Stromal cell of bone marrow (primary cell): ENCODE data around the gene CDKN1B.

Experiments used
- DNase-seq: peaks from one replicate; pipeline ENCODE4 v3.0.0-alpha.2; 2012; ENCODE audit warnings: low read depth

CDKN1B gene

DNA sequence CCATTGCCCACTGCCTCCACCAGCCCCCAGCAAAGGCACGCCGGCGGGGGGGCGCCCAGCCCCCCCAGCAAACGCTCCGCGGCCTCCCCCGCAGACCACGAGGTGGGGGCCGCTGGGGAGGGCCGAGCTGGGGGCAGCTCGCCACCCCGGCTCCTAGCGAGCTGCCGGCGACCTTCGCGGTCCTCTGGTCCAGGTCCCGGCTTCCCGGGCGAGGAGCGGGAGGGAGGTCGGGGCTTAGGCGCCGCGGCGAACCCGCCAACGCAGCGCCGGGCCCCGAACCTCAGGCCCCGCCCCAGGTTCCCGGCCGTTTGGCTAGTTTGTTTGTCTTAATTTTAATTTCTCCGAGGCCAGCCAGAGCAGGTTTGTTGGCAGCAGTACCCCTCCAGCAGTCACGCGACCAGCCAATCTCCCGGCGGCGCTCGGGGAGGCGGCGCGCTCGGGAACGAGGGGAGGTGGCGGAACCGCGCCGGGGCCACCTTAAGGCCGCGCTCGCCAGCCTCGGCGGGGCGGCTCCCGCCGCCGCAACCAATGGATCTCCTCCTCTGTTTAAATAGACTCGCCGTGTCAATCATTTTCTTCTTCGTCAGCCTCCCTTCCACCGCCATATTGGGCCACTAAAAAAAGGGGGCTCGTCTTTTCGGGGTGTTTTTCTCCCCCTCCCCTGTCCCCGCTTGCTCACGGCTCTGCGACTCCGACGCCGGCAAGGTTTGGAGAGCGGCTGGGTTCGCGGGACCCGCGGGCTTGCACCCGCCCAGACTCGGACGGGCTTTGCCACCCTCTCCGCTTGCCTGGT lies at the start of gene CDKN1B:
Gene CDKN1B (plus strand): TSS at position 576 of the 793 bp plus-strand sequence. CDS start 472 bp downstream, outside the sequence.
- peak; percentile 90 for DNase-seq

DNA sequence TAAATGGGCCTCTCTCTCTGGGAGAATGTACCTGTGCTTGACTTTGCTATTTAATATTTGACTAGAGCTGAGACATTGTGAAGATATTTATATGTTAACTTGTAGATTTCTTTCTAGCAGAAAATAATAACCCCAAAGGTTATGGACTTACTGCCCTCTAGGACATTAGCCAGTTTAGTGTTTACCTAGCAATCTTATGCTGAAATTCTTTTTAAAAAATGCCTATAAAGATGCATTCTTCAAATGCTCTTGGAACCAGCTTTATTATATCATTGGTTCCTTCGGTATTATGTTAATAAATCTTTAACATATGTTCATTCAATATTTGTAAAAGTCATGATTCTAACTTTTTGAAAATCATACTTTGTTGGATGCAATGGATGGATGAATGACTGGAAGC lies 49.2 kb upstream of the CDKN1B start:
- DNase-seq: no peak

DNA sequence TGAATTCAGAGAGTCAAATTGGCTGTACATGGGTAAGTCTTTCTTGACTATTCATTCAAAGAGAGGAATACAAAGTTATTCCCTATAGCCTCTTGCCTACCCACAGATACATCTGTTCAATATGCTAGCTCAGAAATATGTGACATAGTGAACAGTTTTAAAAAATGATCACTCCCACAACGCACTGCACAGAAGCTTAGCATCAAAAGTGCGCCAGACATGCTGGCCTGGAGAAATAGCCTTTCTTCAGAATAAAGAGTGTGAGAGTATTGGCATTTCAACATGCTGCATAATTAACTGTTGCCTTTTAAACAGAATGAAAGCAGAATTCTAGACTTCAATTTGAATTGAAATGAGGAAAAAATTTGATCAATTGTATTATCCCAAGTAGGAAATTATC lies 48.1 kb upstream of the CDKN1B start:
- no peak for DNase-seq

DNA sequence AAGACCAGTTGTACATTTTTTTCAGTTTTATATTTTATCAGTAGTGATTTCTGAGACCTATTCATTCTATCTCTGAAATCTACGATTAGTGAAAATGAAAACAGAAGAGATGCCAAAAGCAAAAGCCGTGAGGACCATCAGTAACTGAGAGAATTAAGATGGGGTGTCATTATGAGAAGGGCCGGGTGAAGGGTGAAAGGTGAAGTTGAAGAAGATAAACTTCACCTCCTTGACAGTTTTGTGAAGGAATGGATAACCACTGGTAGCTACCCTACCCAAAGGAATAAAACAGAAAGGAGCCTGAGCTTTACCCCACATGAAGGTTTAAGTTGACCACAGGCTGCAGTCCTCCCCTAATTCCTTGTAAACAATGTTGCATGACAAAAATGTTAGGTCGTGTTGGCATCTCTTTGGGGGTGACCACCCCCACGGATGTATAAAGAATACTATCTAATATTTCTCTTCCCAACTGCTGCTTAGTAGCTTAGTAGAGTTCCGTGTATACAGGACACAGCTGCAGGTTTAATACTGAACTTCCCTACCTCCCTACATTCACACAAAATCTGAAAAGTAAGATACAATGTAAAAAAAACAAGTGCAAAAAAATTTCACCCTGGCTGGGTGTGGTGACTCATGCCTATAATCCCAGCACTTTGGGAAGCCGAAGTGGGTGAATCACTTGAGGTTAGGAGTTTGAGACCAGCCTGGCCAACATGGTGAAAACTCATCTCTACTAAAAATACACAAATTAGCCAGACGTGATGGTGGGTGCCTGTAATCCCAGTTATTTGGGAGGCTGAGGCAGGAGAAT lies 45.1 kb upstream of the CDKN1B start:
- DNase-seq: peak; percentile 40

DNA sequence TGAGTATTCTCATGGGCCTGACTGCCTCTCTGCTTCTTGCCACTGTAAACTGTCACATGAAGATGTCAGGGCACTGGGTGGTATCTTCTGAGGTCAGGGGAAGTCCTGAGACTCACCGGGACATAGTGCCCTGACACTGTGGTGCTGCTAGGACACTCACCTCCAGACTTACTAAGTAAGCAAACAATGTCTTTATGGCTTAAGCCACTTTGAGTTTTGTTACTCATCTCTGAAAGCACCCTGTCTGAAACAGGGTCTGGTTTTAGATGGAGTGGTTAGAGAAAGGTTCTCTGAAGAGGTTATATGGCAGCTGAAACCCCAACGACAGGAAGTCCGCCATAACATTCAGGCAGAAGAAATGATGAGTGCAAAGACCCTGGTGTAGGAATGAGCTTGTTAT lies 43.9 kb upstream of the CDKN1B start:
- no peak for DNase-seq

DNA sequence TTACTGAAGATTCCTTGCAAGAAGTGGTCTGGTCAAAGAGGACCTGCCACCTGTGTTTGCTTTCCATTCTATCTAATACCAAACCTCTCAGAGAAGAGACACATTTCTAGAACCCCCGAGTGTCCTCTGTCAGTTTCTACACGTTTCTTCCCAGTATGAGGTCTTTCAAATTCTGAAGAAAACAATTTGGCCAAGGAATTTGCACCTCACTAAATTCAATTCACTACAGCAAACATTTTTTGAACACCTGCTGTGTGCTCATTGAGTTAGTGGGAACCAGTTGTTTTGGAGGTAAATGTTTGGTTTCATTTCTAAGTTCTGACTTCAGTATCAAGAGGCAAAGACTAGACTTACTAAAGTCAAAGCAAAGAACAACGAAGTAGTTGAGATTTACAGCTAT lies 40.6 kb upstream of the CDKN1B start:
- no peak for DNase-seq

DNA sequence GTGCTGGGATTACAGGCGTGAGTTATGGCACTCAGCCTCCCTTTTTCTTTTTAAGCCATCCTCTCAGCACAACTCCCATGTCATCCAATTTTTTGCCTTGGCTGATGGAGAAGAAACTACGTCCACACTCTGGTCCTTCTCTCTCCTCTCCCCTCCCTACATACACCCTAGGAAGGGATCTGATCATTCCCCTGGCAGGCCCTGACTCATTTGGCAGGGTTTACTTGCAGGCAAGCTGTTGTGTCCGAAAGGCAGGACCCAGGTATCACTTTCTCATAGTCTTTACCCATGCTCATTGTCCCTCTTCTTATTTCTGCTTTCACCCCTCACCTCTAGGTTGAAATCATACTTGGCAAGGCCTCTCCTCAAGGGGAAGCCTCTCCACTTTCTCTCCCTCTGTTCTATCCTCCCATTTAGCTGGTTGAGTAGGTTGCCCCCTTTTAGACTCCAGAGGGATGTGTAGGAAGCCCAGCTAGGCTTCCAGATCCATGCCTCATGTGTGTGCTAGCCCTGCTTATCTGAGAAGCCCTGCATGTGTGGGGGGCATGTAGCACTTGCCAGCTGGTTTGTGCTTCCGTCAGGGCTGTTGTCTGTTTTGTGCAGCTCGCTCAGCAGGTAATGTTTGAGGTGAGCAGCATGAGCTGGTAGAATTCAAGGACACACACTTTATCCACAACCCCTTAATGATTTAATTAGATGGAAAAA lies 36.0 kb upstream of the CDKN1B start:
- DNase-seq: no peak

DNA sequence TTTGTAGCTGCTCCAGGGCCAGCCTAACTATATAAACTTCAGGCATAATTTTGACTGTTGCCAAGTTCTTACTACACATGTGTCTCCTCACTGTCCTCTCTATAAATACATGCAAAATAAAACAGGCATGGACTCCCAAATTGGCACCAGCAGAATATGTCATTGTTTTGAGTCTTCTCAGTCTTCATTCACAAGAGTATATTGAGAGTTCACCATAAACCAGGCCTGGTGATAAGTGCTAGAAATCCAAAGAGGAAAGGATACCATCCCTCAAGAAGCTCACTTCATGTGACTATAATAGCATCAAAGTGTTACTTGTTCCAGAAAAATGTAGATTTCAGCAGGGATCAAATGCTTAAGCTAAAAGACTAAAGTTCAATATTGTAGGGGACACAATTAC lies 34.9 kb upstream of the CDKN1B start:
- DNase-seq: no peak

DNA sequence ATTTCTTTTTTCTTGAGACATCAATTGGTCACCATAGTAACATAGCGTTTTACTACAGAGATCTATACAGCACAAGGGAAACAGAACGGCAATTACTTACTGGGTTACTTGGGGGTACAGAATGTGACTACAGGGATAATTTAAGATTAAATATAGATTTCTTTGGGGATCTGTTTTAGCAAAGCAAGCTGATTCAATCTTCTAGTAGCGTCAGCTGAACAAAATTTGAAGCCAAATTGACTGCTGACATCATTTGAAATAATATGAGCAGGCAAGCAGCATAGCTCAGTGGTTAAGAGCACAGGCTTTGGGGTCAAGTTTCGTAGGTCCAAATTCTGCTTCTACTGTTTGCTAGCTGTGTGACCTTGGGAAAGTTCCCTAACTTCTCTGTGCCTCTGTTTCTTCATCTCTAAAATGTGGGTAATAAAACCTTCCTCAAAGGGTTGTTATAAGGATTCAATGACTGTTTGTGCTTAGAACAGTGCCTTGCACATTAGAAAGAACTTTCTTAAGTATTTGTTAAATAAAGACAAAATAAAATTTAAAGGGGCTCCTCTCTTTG lies 34.0 kb upstream of the CDKN1B start:
- DNase-seq: no peak

DNA sequence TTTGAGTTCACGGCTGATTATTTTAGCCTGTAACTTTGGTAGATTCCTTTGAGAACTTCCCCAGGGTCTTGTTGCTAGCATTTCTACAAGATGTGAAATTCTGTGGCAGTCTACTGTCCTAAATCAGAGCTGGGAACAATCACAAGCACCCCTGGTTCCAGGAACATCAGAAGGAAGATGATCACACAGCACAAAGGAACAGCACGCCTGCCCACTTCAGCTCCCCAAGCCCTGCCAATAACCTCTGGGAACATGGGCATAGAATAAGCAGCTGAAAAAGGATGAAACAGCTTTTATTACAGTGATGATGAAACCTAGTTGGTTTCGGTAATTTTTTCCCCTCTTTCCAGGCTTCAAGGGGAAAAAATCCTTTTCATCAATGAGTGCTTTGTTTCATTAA lies 33.4 kb upstream of the CDKN1B start:
- DNase-seq: no peak

DNA sequence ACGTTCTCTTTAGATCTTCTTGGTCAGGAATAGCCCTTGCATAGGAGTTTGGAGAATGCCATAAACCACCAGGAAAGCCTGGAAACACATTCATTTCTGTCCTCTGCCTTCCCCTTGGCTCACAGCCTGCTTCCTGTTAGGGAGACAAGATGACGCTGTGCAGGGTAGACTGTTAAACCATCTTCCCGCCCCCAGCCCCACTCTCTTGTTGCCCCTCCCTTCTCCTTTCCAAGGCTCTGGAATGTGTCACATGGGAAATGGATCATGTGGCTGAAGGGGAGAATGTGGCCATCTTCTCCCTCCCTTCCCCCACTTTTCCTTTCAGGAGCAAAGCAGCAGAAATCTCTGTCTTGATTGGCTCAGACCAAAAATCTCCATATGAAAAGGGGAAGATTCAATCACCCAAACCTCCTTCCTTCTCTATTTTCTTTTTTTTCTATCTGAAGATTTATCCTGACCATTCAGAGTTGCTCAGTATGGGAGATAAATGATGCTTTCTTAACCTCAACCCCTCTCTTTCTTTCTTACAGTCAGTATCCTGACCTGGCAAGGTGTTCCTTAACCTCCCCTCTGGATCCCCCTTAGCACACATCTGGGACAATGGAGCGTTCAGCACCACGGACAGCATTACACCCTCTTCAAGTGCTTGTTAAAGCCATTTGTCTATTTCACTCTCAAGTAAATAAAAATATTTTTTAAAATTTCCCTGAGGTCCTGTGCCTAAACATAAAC lies 32.6 kb upstream of the CDKN1B start:
- peak; percentile 26 for DNase-seq

DNA sequence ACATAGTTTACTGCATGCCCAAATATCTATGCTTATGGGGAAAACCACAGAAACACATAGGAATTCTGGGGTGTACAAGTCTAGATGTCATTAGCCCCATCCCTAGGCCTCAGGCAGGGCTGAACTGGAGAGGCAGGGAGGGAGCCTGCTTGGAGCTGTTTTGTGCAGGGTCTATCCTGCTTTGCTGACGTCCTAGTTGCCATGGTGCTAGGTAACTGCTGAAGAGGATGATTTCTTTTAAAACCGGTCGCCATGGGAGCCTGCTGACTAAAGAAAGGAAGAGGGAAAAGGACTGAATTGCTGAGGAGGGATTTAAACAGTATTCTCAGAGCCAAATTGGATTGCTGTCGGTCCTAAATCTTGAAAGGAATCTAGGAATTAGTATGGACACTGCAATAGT lies 31.9 kb upstream of the CDKN1B start:
- DNase-seq: no peak

DNA sequence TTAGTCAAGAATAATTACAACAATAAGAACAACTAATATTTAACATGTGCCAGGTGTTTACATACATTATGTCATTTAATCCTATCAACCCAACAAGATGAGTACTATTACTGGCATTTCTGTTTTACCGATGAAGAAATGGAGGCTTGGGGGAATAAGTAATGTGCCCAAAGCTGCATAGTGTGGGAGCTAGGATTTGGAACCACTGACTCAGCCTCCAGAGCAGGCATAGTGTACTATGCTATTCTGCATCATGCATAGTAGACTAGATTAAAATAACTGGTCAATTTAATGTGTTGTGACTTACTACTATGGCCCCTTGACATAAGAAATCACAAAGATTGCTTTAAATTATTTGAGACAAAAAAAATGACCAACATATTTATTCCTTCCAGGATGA lies 30.7 kb upstream of the CDKN1B start:
- peak; percentile 6 for DNase-seq

DNA sequence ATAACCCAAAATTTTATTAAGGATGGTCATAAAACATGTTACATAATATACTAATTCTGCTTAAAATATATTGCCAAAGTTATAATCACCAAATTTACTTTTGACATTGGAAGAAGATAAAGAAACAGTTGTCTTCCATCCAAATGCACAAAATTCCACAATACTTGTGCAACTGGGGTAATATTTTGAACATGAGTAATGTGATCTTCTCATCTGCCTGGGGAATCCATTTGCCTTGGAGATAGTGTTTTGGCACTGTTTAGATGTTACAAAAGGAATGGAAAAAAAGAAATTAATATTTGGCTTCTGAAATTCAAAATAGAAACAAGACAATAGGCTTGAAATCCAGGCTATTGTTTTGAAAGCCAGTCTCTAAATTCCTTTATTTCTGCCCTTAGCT lies 30.2 kb upstream of the CDKN1B start:
- peak; percentile 41 for DNase-seq

DNA sequence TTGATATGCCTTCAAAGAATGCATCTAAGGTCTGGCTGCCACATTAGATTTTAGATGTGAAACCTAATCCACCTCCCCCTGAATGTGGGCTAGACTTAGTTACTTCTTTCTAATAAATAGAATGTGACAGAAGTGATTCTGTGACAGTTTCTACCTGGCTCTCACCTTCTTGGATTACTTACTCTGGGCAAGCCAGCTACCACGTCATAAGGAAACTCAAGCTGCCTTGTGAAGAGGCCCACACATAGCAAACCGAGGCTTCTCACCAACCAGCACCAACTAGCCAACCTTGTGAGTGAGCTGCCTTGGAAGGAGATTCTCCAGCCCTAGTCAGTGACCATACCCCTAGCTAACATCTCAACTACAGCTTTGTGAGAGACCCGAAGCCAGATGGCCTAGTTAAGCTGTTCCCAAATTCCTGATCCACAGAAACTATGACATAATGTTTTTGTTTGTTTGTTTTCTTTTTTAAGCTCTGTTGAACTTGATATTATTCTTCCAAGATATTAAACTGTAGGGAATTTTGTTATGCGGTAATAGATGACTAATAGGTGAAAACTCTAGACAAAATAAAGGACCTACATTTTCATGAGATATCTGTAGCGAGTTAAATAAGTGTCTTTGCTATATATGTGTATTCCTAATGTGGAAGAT lies 27.4 kb upstream of the CDKN1B start:
- DNase-seq: no peak

DNA sequence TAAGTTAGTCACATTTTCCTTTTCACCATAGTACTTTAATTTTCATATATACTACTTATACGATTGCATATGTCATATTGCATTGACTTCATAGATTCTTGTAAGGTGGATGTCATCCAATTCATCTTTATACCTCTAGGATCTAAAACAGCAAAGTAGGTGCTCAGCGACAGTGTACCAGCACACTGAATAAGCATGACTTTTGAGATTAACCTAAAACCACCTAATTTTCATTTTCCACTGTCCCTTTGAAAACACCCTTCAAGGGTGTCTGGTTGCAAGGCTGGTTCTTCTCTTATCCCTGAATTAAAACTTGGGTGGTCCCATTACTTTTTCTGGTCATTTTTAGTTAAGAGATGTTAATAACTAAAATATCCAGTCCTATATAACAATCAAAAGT lies 25.6 kb upstream of the CDKN1B start:
- no peak for DNase-seq

DNA sequence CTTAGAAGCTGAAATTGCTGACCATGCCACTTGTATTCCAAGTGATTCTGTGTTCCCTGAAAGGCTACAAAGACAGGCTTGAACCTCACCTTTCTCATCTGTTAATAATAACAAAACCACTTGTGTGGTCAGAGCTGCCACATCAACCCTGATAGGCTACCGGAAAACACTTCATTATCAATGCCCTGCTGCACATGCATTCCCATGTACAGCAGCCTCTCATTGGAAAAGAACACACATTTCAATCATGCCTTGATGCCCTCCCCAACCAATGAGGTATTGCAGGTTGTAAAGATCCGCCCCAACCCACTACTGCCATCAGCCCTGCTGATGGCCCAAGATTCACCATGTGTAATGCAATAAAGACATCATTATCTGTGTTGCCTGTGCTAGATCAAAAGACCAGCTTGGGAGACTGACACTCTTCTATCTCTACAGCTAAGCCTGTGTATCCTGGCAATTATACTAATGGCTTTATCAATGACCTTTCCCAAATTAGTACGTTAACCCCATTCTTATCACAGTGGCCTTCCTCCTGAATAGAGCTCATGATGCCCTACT lies 24.0 kb upstream of the CDKN1B start:
- DNase-seq: no peak

DNA sequence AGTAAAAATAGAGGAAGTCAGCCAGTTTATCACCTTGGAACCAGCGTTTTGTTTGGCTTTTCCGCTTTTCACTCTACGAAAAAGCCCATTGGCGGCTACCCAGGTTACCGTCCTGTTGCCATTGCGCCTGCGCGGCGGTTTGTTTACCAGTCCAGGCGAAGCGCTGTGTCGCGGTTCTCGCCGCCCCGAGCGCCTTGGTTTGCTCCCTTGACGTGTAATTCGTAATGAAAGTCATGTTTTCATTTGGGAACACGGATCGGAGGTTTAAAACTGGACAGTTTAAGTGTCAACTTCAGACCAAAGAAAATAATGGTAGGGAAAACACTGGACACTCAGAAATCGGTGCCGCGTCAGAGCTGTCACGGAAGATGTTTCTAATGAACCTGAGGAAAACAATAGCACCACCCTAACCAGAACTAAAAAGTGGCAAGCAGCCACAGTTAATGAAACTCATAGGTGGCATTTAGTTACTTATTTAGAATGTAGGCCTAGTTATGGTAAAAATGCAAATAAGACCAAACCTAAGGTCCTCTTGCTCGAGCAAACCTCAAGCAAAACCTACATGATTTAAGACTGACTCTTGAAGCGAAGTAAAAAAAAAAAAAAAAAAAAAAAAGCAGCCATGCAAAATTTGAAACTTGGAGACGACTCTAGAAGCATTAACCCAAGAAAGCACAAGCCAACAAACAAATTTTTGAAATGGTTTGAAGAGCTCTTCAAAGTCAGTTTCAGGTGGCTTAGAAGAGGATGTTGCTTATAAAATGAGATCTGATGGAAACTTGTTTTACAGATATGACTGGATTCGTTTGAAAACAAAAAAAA lies 20.4 kb upstream of the CDKN1B start:
- DNase-seq: peak; percentile 65

DNA sequence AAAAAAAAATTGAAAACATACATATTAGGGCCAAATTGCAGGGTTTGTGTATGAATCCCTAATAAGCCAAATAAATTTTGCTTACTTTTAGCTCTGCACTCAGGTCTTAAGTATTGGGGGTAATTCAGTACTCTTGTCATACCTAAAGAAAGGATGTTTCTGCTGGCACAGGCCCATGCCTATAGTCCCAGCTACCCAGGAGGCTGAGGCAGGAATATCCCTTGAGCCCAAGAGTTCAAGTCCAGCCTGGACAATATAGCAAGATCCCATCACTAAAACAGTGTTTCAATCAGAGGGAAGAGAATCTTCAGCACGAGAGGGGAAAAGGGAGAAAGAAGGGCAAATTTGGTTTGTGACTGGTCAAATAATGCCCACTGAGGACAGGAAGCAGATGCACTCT lies 17.8 kb upstream of the CDKN1B start:
- no peak for DNase-seq

DNA sequence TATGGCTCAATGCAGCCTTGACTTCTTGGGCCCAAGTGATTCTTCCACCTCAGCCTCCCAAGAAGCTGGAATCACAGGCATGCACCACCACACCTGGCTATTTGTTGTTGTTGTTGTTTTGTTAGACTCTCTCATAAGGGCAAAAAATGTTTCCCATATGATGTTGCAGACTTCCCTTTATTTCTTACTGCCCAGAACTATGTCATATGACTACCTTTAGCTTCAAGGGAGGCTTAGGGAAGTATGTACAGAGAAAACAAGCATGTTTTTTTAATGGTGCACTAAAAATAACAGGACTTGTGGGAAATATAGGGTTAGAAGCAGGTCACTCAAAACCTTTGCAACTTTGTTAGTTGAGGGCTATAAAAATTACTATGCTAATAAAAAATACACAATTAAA lies 16.9 kb upstream of the CDKN1B start:
- DNase-seq: no peak
